Endothelial cell of umbilical vein (primary cell): ENCODE results near the gene CLDND1. TPM values are rescaled to one million over a fixed set of nuclear protein-coding genes. Genes with fewer than 3 reads are reported as not detected.

Experiments used
- BruUV-seq: library from RNA; stranded (reverse); fragments of 400-500 nt; replicated peaks from 2 replicates; lab custom pipeline; 2021; lab: Mats Ljungman, UMichigan
- CTCF ChIA-PET: fragments of 300-600, 350-600 bp; sonication (Branson Sonifier 250); formaldehyde crosslinking; loops from one replicate; lab custom pipeline; 2021; ENCODE audit warnings: antibody characterized with exemption, inconsistent platforms; lab: Charles Lee
- POLR2A ChIA-PET: fragments of 300-600, 350-600 bp; sonication (Branson Sonifier 250); formaldehyde crosslinking; loops from one replicate; lab custom pipeline; 2021; ENCODE audit warnings: antibody characterized with exemption, inconsistent platforms; lab: Charles Lee
- DNase-seq: peaks from one replicate; pipeline ENCODE4 v3.0.0-alpha.2; 2011; ENCODE audit warnings: low read depth, low spot score
- FAIRE-seq: peaks from 2 replicates; lab custom pipeline; 2011; peaks lifted over from hg19 to GRCh38; lab: Jason Lieb, UNC
- H2AFZ ChIP-seq: 2 replicates; pipeline ENCODE4 v1.6.0; 2012; ENCODE audit warnings: low read depth, low read length, control low read depth, inconsistent platforms
- H3K27ac ChIP-seq: 2 replicates; pipeline ENCODE4 v1.5.1; 2011; ENCODE audit warnings: low read depth, mild to moderate bottlenecking, control low read depth, low read length, moderate library complexity; ENCODE audit not compliant: insufficient read depth
- H3K27me3 ChIP-seq, 2 experiments: 2 replicates each; pipeline versions ENCODE4 v1.6.0 to v1.6.1; 2011; ENCODE audit warnings: low read length in 2 of 2, mixed read lengths in 1 of 2; ENCODE audit not compliant: control insufficient read depth in 2 of 2, insufficient read depth in 2 of 2
- H3K36me3 ChIP-seq, 2 experiments: 2 replicates in 1 of 2; 3 replicates in 1 of 2; pipeline ENCODE4 v1.5.1; 2011; ENCODE audit warnings: low read length in 2 of 2, mild to moderate bottlenecking in 1 of 2, moderate library complexity in 1 of 2; ENCODE audit not compliant: control insufficient read depth in 2 of 2, insufficient read depth in 2 of 2; ENCODE audit errors: extremely low read depth in 1 of 2
- H3K4me1 ChIP-seq: 3 replicates; pipeline ENCODE4 v1.5.1; 2011; ENCODE audit warnings: mild to moderate bottlenecking, low read length; ENCODE audit not compliant: control insufficient read depth, insufficient read depth; ENCODE audit errors: extremely low read depth
- H3K4me2 ChIP-seq: 2 replicates; pipeline ENCODE4 v1.6.1; 2011; ENCODE audit warnings: low read length, control low read depth, mixed read lengths; ENCODE audit not compliant: insufficient read depth
- H3K4me3 ChIP-seq, 3 experiments: fragments of 200-600 bp in 1 of 3; sonication (generic), shearing (Covaris generic) in 1 of 3; replicated peaks in 1 of 3; 2 replicates each; pipeline ENCODE4 v1.5.1; 2011 to 2016; ENCODE audit warnings: control low read depth in 3 of 3, low read length in 3 of 3, mild to moderate bottlenecking in 2 of 3, inconsistent platforms in 1 of 3, low read depth in 1 of 3, moderate library complexity in 1 of 3; ENCODE audit not compliant: insufficient read depth in 1 of 3
- H3K79me2 ChIP-seq: 2 replicates; pipeline ENCODE4 v1.6.0; 2012; ENCODE audit warnings: low read length, inconsistent platforms; ENCODE audit not compliant: control insufficient read depth, insufficient read depth
- H3K9ac ChIP-seq: replicated peaks from 2 replicates; pipeline ENCODE3; 2011; ENCODE audit warnings: low read length, control low read depth; ENCODE audit not compliant: insufficient read depth; ENCODE audit errors: extremely low read depth
- H3K9me1 ChIP-seq: replicated peaks from 3 replicates; pipeline ENCODE4 v1.6.0; 2011; ENCODE audit warnings: mild to moderate bottlenecking, low read length; ENCODE audit not compliant: control insufficient read depth, insufficient read depth; ENCODE audit errors: extremely low read depth
- H3K9me3 ChIP-seq: replicated peaks from 2 replicates; pipeline ENCODE4 v1.5.1; 2012; ENCODE audit warnings: low read length, inconsistent platforms; ENCODE audit not compliant: control insufficient read depth, insufficient read depth
- H4K20me1 ChIP-seq: replicated peaks from 2 replicates; pipeline ENCODE3; 2011; ENCODE audit warnings: mild to moderate bottlenecking, low read length; ENCODE audit not compliant: control insufficient read depth, insufficient read depth; ENCODE audit errors: extremely low read depth
- EZH2 ChIP-seq: IDR thresholded peaks from 2 replicates; pipeline ENCODE4 v1.6.1; 2012; ENCODE audit warnings: borderline replicate concordance, low read depth, mild to moderate bottlenecking, moderate library complexity, low read length, inconsistent platforms; ENCODE audit not compliant: severe bottlenecking
- FOS ChIP-seq: IDR thresholded peaks from 2 replicates; pipeline ENCODE4 v1.6.1; 2011; ENCODE audit warnings: mild to moderate bottlenecking, low read length, moderate library complexity, borderline replicate concordance; ENCODE audit not compliant: insufficient read depth
- GATA2 ChIP-seq: IDR thresholded peaks from 2 replicates; pipeline ENCODE4 v1.7.0; 2011; ENCODE audit warnings: low read depth, mild to moderate bottlenecking, moderate library complexity, mixed read lengths, low read length; ENCODE audit not compliant: insufficient read length, insufficient read depth
- JUN ChIP-seq: IDR thresholded peaks from 2 replicates; pipeline ENCODE4 v1.6.1; 2011; ENCODE audit warnings: borderline replicate concordance, low read depth; ENCODE audit not compliant: insufficient read length, insufficient read depth
- MYC ChIP-seq: IDR thresholded peaks from one replicate; pipeline ENCODE4 v1.6.1; 2011; ENCODE audit warnings: mild to moderate bottlenecking, low read depth, low read length
- POLR2A ChIP-seq: IDR thresholded peaks from 2 replicates; pipeline ENCODE4 v1.6.1; 2012; ENCODE audit warnings: low read depth, mild to moderate bottlenecking, control low read depth, low read length
- POLR2AphosphoS5 ChIP-seq: IDR thresholded peaks from 2 replicates; pipeline ENCODE4 v1.6.1; 2012; ENCODE audit warnings: low read depth, mild to moderate bottlenecking, control low read depth, low read length, moderate library complexity; ENCODE audit not compliant: insufficient read depth
- dilution Hi-C: fragments of 300-500 bp; cut with MboI; formaldehyde crosslinking; loops from one replicate; pipeline ENCODE4 v1.15.0; 2019; ENCODE audit warnings: low sequenced_read_pairs; ENCODE audit not compliant: extremely low pct_ligation_motif_present
- intact Hi-C: fragments of 100-400 bp; cut with micrococcal nuclease; formaldehyde crosslinking; loops from one replicate; pipeline ENCODE4 v1.10.0; 2022
- polyA plus RNA-seq, 4 experiments: library from polyadenylated mRNA; depleted of rRNA in 3 of 4; stranded (reverse) in 3 of 4; unstranded in 1 of 4; fragments of >200 nt; gene quantifications; 2 replicates each; pipeline versions ENCODE4 v1.2.1 to v1.2.3, GENCODE V29; 2011 to 2012; ENCODE audit warnings: missing spikeins in 1 of 4
- total RNA-seq: library from RNA; stranded (reverse); gene quantifications from 2 replicates; pipeline ENCODE4 v1.2.3, GENCODE V29; 2021
- TF ChIP-seq, protein P1 (sequence below): IDR thresholded peaks from 2 replicates; pipeline ENCODE4 v1.6.1; 2011; ENCODE audit not compliant: insufficient read depth, insufficient read length
- TF ChIP-seq, protein P2 (sequence below), 2 donors: IDR thresholded peaks; 1 replicate in 1 of 2; 2 replicates in 1 of 2; pipeline ENCODE4 v1.5.1; 2011; ENCODE audit warnings: low read length in 2 of 2, mild to moderate bottlenecking in 2 of 2, moderate library complexity in 2 of 2, control low read depth in 1 of 2, inconsistent platforms in 1 of 2, low read depth in 1 of 2; ENCODE audit not compliant: insufficient read depth in 1 of 2; ENCODE audit errors: extremely low read depth in 1 of 2

The CLDND1 gene
- total and polyA plus RNA-seq, 2 donors (not counting 3 experiments of a cell fraction or from before 2014, with no cell fraction given), result 101 to 214 TPM

DNA sequence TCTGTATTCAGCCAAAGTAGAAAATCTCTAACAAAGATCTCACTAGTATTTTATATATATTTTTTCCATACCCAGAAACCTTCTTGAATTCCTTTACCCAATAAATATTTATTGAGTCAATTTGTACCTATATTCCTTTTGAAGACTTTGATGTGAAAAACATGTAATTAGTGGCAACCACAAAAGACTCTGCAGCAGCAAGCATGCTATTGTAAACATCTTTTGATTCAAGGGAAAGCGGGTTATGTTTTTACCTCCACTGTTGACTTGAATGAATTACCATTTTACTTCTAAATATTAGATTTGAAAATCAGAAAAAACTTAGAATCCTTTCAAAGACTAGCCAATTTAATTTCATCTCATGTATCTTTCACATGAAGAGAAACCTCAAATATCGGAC lies 11.5 kb upstream of the CLDND1 start:
- H2AFZ ChIP-seq, result no peak overlapping the region
- FAIRE-seq (no peak), DNase-seq (no peak)
- H3K9ac ChIP-seq, result no peak overlapping the region
- dilution Hi-C loops (no loop called here), intact Hi-C loops (no loop called here)
- H3K36me3 ChIP-seq, result no peaks in the 10 kb centered on the region
- no peak overlapping the region for H3K4me3 ChIP-seq
- peaks cover 16 to 24% of the 10 kb centered on the region in 2 experiments for H3K27me3 ChIP-seq
- no peaks in the 10 kb centered on the region for H3K9me3 ChIP-seq
- H3K4me2 ChIP-seq, result no peak overlapping the region
- ChIA-PET POLR2A (no interaction called here), CTCF (no interaction called here)
- no peaks in the 10 kb centered on the region for H3K4me1 ChIP-seq
- no peaks in the 10 kb centered on the region for H3K79me2 ChIP-seq
- no peaks in the 10 kb centered on the region for H3K9me1 ChIP-seq
- TF ChIP-seq JUN (no peak), FOS (no peak), POLR2AphosphoS5 (no peak), EZH2 (no peak)
- TF ChIP-seq, protein P1, sequence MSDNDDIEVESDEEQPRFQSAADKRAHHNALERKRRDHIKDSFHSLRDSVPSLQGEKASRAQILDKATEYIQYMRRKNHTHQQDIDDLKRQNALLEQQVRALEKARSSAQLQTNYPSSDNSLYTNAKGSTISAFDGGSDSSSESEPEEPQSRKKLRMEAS, result no peak
- no peaks in the 10 kb centered on the region for H4K20me1 ChIP-seq
- BruUV-seq, result no TSS peak
- H3K27ac ChIP-seq, result no peak overlapping the region

DNA sequence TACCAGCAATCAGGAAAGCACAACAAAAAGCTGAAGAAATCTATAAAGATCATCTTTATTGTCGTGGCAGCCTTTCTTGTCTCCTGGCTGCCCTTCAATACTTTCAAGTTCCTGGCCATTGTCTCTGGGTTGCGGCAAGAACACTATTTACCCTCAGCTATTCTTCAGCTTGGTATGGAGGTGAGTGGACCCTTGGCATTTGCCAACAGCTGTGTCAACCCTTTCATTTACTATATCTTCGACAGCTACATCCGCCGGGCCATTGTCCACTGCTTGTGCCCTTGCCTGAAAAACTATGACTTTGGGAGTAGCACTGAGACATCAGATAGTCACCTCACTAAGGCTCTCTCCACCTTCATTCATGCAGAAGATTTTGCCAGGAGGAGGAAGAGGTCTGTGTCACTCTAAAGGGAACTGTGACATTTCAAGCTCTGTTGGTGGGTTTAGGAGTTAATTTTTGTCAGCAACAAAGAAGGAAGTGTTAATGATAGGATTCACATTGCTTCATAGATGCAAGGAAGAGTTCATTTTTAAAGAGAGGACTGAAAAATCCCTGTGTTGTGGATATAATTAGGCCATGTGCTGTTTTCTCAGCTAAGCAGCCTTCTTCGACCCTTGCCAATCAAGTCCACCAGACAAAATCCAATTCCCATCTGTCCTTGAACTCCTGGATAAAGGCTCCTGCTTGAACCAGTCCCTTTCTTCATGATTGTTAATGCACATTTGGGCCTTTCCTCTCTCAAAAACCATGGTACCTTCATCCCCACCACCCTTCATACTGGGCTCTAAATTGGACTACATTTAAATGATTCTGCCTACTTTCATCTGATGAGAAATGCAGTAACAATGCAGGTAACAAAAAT lies 10.2 kb upstream of the CLDND1 start:
- ChIA-PET POLR2A (no interaction called here), CTCF (interaction anchor here (1.0 kb wide), 1 partner anchor 10 kb away, joined by 3 read pairs; the partner anchor contains the start of gene CLDND1)
- Histone ChIP-seq H3K4me3 (no peak overlapping the region), H3K4me2 (no peak overlapping the region), H3K36me3 (no peaks in the 10 kb centered on the region), H3K9me3 (no peaks in the 10 kb centered on the region), H3K27me3 (peaks cover 18 to 26% of the 10 kb centered on the region in 2 experiments), H3K79me2 (no peaks in the 10 kb centered on the region), H3K9me1 (no peaks in the 10 kb centered on the region), H4K20me1 (no peaks in the 10 kb centered on the region), H3K4me1 (no peaks in the 10 kb centered on the region), H3K9ac (no peak overlapping the region), H3K27ac (no peak overlapping the region), H2AFZ (no peak overlapping the region)
- no peak for DNase-seq
- no TSS peak for BruUV-seq
- intact Hi-C loops, result no loop called here
- FAIRE-seq, result no peak
- dilution Hi-C loops, result no loop called here
- TF ChIP-seq GATA2 (no peak), FOS (no peak), POLR2A (no peak), MYC (no peak), EZH2 (no peak), JUN (no peak), POLR2AphosphoS5 (no peak)
- TF ChIP-seq, protein P1, result no peak
- TF ChIP-seq, protein P2, sequence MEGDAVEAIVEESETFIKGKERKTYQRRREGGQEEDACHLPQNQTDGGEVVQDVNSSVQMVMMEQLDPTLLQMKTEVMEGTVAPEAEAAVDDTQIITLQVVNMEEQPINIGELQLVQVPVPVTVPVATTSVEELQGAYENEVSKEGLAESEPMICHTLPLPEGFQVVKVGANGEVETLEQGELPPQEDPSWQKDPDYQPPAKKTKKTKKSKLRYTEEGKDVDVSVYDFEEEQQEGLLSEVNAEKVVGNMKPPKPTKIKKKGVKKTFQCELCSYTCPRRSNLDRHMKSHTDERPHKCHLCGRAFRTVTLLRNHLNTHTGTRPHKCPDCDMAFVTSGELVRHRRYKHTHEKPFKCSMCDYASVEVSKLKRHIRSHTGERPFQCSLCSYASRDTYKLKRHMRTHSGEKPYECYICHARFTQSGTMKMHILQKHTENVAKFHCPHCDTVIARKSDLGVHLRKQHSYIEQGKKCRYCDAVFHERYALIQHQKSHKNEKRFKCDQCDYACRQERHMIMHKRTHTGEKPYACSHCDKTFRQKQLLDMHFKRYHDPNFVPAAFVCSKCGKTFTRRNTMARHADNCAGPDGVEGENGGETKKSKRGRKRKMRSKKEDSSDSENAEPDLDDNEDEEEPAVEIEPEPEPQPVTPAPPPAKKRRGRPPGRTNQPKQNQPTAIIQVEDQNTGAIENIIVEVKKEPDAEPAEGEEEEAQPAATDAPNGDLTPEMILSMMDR (IDR thresholded peaks at IDR 0.05; ENCODE audit: extremely low read depth in 1 of 2, insufficient read depth in 1 of 2, low read depth in 1 of 2, low read length in 2 of 2), result no peak
